ENCODE data around the gene ZCWPW2. TPM values are rescaled to one million over a fixed set of nuclear protein-coding genes. Genes with fewer than 3 reads are reported as not detected.

Gene ZCWPW2
- total RNA-seq, 1 donor from 2014 or later: 1.5 TPM

DNA sequence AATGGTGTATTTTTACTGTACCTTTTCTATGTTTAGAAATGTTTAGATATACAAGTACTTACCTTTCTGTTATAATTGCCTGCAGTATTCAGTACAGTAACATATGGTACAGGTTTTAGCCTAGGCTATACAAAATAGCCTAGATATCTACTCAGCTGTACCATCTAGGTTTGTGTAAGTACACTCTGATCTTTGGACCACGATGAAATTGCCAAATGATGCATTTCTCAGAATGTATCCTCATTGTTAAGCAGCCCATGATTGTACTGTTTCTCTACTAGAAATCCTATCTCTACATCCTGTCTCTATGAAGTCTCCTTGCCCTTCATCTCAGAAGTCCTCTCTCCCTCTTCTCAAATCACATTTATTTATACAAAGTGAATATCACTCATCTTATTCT, 32.8 kb upstream of the ZCWPW2 start:
- Mint-ChIP-seq H3K36me3 (no peaks in the 10 kb centered on the region), H3K4me3 (no peak overlapping the region), H3K4me1 (no peaks in the 10 kb centered on the region), H3K9me3 (no peaks in the 10 kb centered on the region), H3K27me3 (ENCODE audit: low read depth) (no peaks in the 10 kb centered on the region), H3K27ac (no peak overlapping the region)
- TF ChIP-seq, protein P1, sequence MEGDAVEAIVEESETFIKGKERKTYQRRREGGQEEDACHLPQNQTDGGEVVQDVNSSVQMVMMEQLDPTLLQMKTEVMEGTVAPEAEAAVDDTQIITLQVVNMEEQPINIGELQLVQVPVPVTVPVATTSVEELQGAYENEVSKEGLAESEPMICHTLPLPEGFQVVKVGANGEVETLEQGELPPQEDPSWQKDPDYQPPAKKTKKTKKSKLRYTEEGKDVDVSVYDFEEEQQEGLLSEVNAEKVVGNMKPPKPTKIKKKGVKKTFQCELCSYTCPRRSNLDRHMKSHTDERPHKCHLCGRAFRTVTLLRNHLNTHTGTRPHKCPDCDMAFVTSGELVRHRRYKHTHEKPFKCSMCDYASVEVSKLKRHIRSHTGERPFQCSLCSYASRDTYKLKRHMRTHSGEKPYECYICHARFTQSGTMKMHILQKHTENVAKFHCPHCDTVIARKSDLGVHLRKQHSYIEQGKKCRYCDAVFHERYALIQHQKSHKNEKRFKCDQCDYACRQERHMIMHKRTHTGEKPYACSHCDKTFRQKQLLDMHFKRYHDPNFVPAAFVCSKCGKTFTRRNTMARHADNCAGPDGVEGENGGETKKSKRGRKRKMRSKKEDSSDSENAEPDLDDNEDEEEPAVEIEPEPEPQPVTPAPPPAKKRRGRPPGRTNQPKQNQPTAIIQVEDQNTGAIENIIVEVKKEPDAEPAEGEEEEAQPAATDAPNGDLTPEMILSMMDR (IDR thresholded peaks at IDR 0.05; ENCODE audit: unreplicated experiment): no peak
- no peak for DNase-seq (ENCODE audit: low spot score in 2 of 2, unreplicated experiment in 2 of 2)

DNA sequence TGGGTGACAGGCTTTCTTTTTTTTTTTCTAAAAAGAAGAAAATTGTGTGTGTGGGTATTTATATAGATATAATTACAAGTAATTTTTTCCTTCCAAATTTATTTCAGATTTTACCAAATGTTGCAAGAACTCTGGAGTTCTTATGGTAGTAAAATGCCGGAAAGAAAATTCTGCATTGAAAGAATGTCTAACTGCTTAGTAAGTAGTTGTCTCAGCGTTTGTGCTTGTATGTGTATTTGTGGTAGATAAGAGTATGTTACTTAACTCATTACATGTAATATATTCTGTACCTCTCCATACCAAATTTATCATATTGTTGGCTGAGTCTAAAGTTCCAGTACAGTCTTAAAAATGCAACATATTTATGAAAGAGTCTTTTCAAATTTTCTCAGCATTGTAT, 32.3 kb upstream of the ZCWPW2 start:
- DNase-seq (ENCODE audit: low spot score in 2 of 2, unreplicated experiment in 2 of 2): no peak
- TF ChIP-seq, protein P1 (IDR thresholded peaks at IDR 0.05; ENCODE audit: unreplicated experiment): no peak

GRCh38 chr3:28317438-28318022, 31.0 kb upstream of the ZCWPW2 start:
- TF ChIP-seq, protein P1 (IDR thresholded peaks at IDR 0.05; ENCODE audit: unreplicated experiment): no peak
- H3K9me3 Mint-ChIP-seq: no peaks in the 10 kb centered on the region
- H3K4me3 Mint-ChIP-seq: no peak overlapping the region
- DNase-seq (ENCODE audit: low spot score in 2 of 2, unreplicated experiment in 2 of 2): no peak
- H3K36me3 Mint-ChIP-seq: no peaks in the 10 kb centered on the region
- H3K27ac Mint-ChIP-seq: no peak overlapping the region
- no peaks in the 10 kb centered on the region for H3K4me1 Mint-ChIP-seq
- H3K27me3 Mint-ChIP-seq (ENCODE audit: low read depth): no peaks in the 10 kb centered on the region

More for the DNA sequence above, 32.3 kb upstream of the ZCWPW2 start:
- H3K9me3 Mint-ChIP-seq: no peaks in the 10 kb centered on the region
- H3K27ac Mint-ChIP-seq: no peak overlapping the region
- no peak overlapping the region for H3K4me3 Mint-ChIP-seq
- no peaks in the 10 kb centered on the region for H3K27me3 Mint-ChIP-seq (ENCODE audit: low read depth)
- H3K36me3 Mint-ChIP-seq: no peaks in the 10 kb centered on the region
- H3K4me1 Mint-ChIP-seq: no peaks in the 10 kb centered on the region

- H3K27ac Mint-ChIP-seq: no peak overlapping the region
- H3K4me3 Mint-ChIP-seq: no peak overlapping the region
- peaks cover 4% of the 10 kb centered on the region for H3K36me3 Mint-ChIP-seq
Observed at GRCh38 chr3:28320981-28321380, 27.5 kb upstream of the ZCWPW2 start.

DNA sequence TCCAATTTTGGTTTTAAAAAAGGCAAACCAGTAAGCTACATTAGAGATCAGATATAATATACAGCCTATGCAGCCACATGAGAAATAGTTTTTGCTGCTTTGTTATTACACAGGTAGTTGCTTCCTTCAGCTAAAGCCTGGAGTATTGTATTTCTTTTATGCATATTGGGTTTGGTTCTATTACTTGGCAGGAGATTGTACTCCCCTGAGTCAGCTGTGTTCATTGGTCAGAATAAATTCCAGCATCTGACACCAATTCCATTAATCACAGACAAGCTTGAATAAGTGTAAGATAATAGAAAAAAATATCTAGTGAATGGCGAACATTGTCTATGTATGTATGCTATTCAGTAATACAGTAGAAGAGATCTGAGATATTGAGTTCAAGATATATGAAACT, 26.1 kb upstream of the ZCWPW2 start:
- Mint-ChIP-seq H3K27ac (no peak overlapping the region), H3K4me3 (no peak overlapping the region), H3K4me1 (no peaks in the 10 kb centered on the region), H3K36me3 (peaks cover 4% of the 10 kb centered on the region), H3K9me3 (no peaks in the 10 kb centered on the region), H3K27me3 (ENCODE audit: low read depth) (no peaks in the 10 kb centered on the region)
- TF ChIP-seq, protein P1 (IDR thresholded peaks at IDR 0.05; ENCODE audit: unreplicated experiment): no peak
- no peak for DNase-seq (ENCODE audit: low spot score in 2 of 2, unreplicated experiment in 2 of 2)

More at GRCh38 chr3:28320981-28321380, 27.5 kb upstream of the ZCWPW2 start:
- Mint-ChIP-seq H3K4me1 (no peaks in the 10 kb centered on the region), H3K27me3 (ENCODE audit: low read depth) (no peaks in the 10 kb centered on the region), H3K9me3 (no peaks in the 10 kb centered on the region)
- TF ChIP-seq, protein P1 (IDR thresholded peaks at IDR 0.05; ENCODE audit: unreplicated experiment): no peak
- DNase-seq (ENCODE audit: low spot score in 2 of 2, unreplicated experiment in 2 of 2): no peak

All from mesothelial cell of epicardium (in vitro differentiated cells).